HG03097 (cell line): ENCODE results near the gene VAX1.
"Not testable (repeated sequence)": the region's sequence is repeated elsewhere in the genome, so short reads cannot be mapped to it uniquely, and the experiment has no call there.

Source experiments
- ATAC-seq: cut with Tn5 transposase; IDR thresholded peaks from one replicate; pipeline ENCODE4 v1.9.1; 2021; ENCODE audit not compliant: unreplicated experiment, low FRiP score

Gene VAX1

DNA sequence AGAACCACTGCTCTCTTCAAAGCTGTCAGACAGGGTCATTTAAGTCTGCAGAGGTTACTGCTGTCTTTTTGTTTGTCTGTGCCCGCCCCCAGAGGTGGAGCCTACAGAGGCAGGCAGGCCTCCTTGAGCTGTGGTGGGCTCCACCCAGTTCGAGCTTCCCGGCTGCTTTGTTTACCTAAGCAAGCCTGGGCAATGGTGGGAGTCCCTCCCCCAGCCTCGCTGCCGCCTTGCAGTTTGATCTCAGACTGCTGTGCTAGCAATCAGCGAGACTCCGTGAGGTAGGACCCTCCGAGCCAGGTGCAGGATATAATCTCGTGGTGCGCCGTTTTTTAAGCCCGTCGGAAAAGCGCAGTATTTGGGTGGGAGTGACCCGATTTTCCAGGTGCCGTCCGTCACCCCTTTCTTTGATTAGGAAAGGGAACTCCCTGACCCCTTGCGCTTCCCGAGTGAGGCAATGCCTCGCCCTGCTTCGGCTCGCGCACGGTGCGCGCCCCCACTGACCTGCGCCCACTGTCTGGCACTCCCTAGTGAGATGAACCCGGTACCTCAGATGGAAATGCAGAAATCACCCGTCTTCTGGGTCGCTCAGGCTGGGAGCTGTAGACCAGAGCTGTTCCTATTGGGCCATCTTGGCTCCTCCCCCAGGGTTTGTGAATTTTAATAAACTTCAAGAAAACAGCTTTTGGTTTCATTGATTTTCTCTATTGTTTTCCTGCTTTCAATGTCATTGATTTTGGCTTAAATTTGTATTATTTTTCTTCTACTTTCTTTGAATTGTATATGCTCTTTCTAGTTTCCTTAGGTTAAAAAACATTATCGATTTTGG, 53.4 kb downstream of the VAX1 start:
- not testable (repeated sequence) for ATAC-seq
